Activated CD4-positive, alpha-beta memory T cell treated with anti-CD3 and anti-CD28 coated beads for 36 hours (primary cell): ENCODE data around the gene MTAP. TPM values are rescaled to one million over a fixed set of nuclear protein-coding genes. Genes with fewer than 3 reads are reported as not detected.

Experiments used
- CTCF ChIA-PET: fragments of 350-600 bp; sonication (Branson Sonifier 250); formaldehyde crosslinking; loops from one replicate; lab custom pipeline; 2021; ENCODE audit warnings: antibody characterized with exemption, inconsistent platforms; lab: Charles Lee
- POLR2A ChIA-PET: fragments of 350-600 bp; sonication (Branson Sonifier 250); formaldehyde crosslinking; loops from one replicate; lab custom pipeline; 2021; ENCODE audit warnings: antibody characterized with exemption; lab: Charles Lee
- DNase-seq: peaks from one replicate; pipeline ENCODE4 v3.0.0-alpha.2; 2020
- H3K27ac Mint-ChIP-seq: one replicate; pipeline ENCODE4 v1.8.0; 2021; ENCODE audit warnings: mixed read lengths
- H3K27me3 Mint-ChIP-seq: one replicate; pipeline ENCODE4 v1.8.0; 2021; ENCODE audit warnings: mixed read lengths
- H3K36me3 Mint-ChIP-seq: one replicate; pipeline ENCODE4 v1.8.0; 2021; ENCODE audit warnings: mixed read lengths
- H3K4me1 Mint-ChIP-seq: one replicate; pipeline ENCODE4 v1.8.0; 2021; ENCODE audit warnings: low read depth, mixed read lengths
- H3K4me3 Mint-ChIP-seq: one replicate; pipeline ENCODE4 v1.8.0; 2021; ENCODE audit warnings: mild to moderate bottlenecking, mixed read lengths
- H3K9me3 Mint-ChIP-seq: one replicate; pipeline ENCODE4 v1.8.0; 2021; ENCODE audit warnings: mixed read lengths
- intact Hi-C: fragments of 100-400 bp; cut with micrococcal nuclease; formaldehyde crosslinking; loops from one replicate; pipeline ENCODE4 v1.15.1; 2023
- total RNA-seq, 2 experiments: library from RNA; stranded (reverse); gene quantifications; one replicate each; pipeline ENCODE4 v1.2.3, GENCODE V29; 2021

MTAP gene
- total RNA-seq, 2 experiments from 2014 or later = 55.6 to 62.3 TPM

DNA sequence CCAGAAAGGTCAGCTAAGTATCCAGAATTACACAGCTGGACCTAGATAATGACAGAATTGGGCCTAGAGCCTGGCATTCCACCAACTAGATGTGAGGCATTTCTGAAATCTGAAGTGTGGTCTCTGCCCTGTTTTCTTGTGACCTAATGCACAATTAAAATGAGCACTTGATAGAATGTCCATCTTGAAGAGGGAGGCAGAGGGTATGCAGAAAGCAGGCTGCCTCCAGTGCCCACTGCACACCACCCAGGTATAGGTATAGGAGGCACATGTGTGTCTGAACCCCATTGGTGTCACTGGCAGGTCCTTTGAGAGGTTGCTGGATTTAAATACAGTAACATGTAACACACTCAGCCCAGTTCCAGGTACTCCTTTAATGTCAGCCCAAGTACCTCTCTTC lies 2.4 kb downstream of the MTAP start:
- Mint-ChIP-seq H3K27me3 (peaks cover 4% of the 10 kb centered on the region), H3K9me3 (no peaks in the 10 kb centered on the region), H3K4me1 (peaks cover 58% of the 10 kb centered on the region), H3K4me3 (no peak overlapping the region), H3K27ac (peak overlapping the region; percentile 25), H3K36me3 (peaks cover 26% of the 10 kb centered on the region)
- CTCF ChIA-PET = interaction anchor here (0.6 to 4.7 kb wide), 3 partner anchors 8 to 226 kb away, joined by 3 to 25 read pairs (median 3); no protein-coding TSS in a partner anchor
- intact Hi-C loops = loop anchor here (5.0 kb wide), 1 partner anchor 227 kb away; no protein-coding TSS in a partner anchor
- POLR2A ChIA-PET = no interaction called here
- no peak for DNase-seq

DNA sequence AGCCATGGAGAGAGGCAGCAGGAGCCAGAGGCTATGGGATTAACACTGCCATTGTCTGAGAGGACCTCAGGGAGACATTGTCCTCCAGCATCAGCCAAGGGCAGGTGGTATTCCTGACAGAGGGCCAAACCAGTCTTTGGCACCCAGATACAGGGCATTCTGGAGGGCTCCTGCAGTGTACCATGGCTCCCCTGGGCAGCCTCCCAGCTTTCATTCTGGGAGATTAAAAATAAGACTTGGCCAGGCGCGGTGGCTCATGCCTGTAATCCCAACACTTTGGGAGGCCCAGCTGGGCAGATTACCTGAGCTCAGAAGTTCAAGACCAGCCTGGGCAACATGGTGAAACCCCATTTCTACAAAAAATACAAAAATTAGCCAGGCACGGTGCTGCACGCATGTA lies 4.2 kb downstream of the MTAP start:
- Mint-ChIP-seq H3K9me3 (no peaks in the 10 kb centered on the region), H3K27me3 (no peaks in the 10 kb centered on the region), H3K4me1 (peaks cover 66% of the 10 kb centered on the region), H3K36me3 (peaks cover 36% of the 10 kb centered on the region), H3K27ac (no peak overlapping the region), H3K4me3 (no peak overlapping the region)
- intact Hi-C loops = no loop called here
- CTCF ChIA-PET = interaction anchor here (1.6 kb wide), 1 partner anchor 16 kb away, joined by 4 read pairs; no protein-coding TSS in a partner anchor
- no peak for DNase-seq
- POLR2A ChIA-PET = no interaction called here

DNA sequence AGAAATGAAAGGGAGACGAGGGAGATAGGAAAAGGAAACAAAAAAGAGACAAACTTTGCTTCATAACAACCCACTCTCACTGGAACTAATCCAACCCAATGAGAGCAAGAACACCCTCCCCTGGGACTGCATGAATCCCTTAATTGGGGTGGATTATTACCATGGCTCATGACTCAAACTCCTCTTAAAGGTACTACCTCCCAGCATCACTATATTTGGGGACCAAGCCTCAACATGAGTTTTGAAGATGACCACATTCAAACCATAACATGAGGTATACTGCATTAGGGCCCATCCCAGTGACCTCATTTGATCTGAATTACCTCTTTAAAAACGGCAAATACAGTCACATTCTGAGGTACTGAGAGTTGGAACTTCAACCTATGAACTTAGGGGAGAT lies 8.0 kb downstream of the MTAP start:
- Mint-ChIP-seq H3K27me3 (no peaks in the 10 kb centered on the region), H3K27ac (peak overlapping the region; percentile 20), H3K36me3 (peaks cover 33% of the 10 kb centered on the region), H3K9me3 (no peaks in the 10 kb centered on the region), H3K4me1 (peaks cover 68% of the 10 kb centered on the region), H3K4me3 (no peak overlapping the region)
- ChIA-PET CTCF (interaction anchor here (0.9 to 6.8 kb wide), 8 partner anchors 159 to 642 kb away, joined by 3 to 118 read pairs (median 22); partner anchors contain the start of genes CDKN2A, CDKN2B and CDKN2B-AS1), POLR2A (no interaction called here)
- intact Hi-C loops = loop anchor here (1.0 to 5.0 kb wide), 4 partner anchors 22 to 292 kb away; no protein-coding TSS in a partner anchor
- no peak for DNase-seq

DNA sequence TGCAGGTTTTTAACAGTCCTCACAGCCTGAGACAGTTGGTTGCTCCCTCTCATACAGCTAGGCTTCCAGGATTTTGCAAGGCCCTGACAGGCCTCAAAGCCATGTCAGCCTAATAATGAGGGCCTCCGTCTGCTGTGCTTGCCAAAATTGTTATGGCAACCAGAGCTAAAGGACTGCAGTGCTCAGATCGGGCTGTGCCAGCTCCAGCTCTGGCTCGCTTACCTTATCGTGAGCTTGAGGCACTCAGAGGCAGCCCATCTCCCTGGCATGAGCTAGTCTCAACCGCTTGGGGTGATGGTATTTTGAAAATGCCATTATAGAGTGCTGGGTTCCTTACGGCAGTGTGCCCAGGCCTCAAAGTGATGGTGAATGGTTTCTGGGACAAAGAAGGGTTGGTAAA lies 8.4 kb downstream of the MTAP start:
- CTCF ChIA-PET = interaction anchor here (0.9 to 6.8 kb wide), 8 partner anchors 158 to 641 kb away, joined by 3 to 118 read pairs (median 34); partner anchors contain the start of genes CDKN2A, CDKN2B and CDKN2B-AS1
- peaks cover 34% of the 10 kb centered on the region for H3K36me3 Mint-ChIP-seq
- intact Hi-C loops = loop anchor here (1.0 to 5.0 kb wide), 4 partner anchors 21 to 291 kb away; no protein-coding TSS in a partner anchor
- no peaks in the 10 kb centered on the region for H3K9me3 Mint-ChIP-seq
- H3K4me1 Mint-ChIP-seq = peaks cover 63% of the 10 kb centered on the region
- no peaks in the 10 kb centered on the region for H3K27me3 Mint-ChIP-seq
- no peak overlapping the region for H3K4me3 Mint-ChIP-seq
- POLR2A ChIA-PET = interaction anchor here (1.2 kb wide), 1 partner anchor 8 kb away, joined by 8 read pairs; the partner anchor contains the start of gene MTAP
- no peak for DNase-seq
- H3K27ac Mint-ChIP-seq = no peak overlapping the region

DNA sequence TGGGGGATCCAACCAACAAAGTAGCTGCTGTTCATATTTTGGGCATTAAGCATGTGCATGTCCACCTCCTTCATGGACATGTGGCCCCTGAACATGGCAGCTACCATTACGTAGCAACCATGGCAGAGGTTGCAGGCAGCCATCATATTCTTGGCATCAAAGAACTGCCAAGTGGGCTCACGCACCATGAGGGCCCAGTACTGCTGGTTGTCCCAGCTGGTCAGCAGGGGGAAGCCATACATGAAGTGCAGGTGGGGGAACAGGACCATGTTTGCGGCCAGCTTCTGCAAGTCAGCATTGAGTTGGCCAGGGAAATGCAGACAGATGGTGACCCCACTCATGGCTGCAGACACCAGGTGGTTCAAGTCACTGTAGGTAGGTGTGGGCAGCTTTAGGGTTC lies 9.5 kb downstream of the MTAP start:
- Mint-ChIP-seq H3K4me1 (peaks cover 57% of the 10 kb centered on the region), H3K4me3 (no peak overlapping the region), H3K27ac (peak overlapping the region; percentile 11), H3K36me3 (peaks cover 39% of the 10 kb centered on the region), H3K9me3 (no peaks in the 10 kb centered on the region), H3K27me3 (no peaks in the 10 kb centered on the region)
- no peak for DNase-seq
- ChIA-PET POLR2A (interaction anchor here (1.2 kb wide), 1 partner anchor 9 kb away, joined by 8 read pairs; the partner anchor contains the start of gene MTAP), CTCF (interaction anchor here (0.6 to 6.8 kb wide), 16 partner anchors 8 to 640 kb away, joined by 3 to 118 read pairs (median 15); partner anchors contain the start of genes CDKN2A, CDKN2B, CDKN2B-AS1 and MTAP)
- intact Hi-C loops = loop anchor here (1.0 to 5.0 kb wide), 2 partner anchors 105 to 293 kb away; no protein-coding TSS in a partner anchor

DNA sequence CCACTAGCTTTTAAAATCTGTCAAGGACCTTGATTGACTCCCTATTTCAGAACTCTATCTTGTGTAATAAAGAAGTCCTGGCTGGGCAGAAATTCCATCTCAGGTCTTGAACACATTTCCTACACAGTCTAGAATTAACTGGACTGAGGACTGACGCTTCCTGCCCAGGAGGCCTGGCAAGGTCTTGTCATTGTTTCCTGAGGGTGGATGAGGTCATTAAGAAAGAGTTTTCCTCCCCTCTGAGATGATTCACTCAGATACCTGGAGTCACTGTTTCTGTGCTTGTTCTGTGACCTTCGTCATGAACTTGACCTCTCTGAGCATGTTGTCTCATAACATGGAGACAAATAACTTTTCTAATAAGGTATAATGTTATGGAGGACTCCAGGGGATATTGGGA lies 10.0 kb downstream of the MTAP start:
- peak overlapping the region; percentile 11 for H3K27ac Mint-ChIP-seq
- H3K4me3 Mint-ChIP-seq = no peak overlapping the region
- ChIA-PET CTCF (interaction anchor here (0.6 to 6.8 kb wide), 17 partner anchors 8 to 640 kb away, joined by 3 to 118 read pairs (median 14); partner anchors contain the start of genes CDKN2B and MTAP), POLR2A (interaction anchor here (1.2 kb wide), 1 partner anchor 10 kb away, joined by 8 read pairs; the partner anchor contains the start of gene MTAP)
- peaks cover 54% of the 10 kb centered on the region for H3K4me1 Mint-ChIP-seq
- no peak for DNase-seq
- no peaks in the 10 kb centered on the region for H3K9me3 Mint-ChIP-seq
- peaks cover 44% of the 10 kb centered on the region for H3K36me3 Mint-ChIP-seq
- intact Hi-C loops = loop anchor here (1.0 to 5.0 kb wide), 2 partner anchors 105 to 293 kb away; no protein-coding TSS in a partner anchor
- no peaks in the 10 kb centered on the region for H3K27me3 Mint-ChIP-seq

DNA sequence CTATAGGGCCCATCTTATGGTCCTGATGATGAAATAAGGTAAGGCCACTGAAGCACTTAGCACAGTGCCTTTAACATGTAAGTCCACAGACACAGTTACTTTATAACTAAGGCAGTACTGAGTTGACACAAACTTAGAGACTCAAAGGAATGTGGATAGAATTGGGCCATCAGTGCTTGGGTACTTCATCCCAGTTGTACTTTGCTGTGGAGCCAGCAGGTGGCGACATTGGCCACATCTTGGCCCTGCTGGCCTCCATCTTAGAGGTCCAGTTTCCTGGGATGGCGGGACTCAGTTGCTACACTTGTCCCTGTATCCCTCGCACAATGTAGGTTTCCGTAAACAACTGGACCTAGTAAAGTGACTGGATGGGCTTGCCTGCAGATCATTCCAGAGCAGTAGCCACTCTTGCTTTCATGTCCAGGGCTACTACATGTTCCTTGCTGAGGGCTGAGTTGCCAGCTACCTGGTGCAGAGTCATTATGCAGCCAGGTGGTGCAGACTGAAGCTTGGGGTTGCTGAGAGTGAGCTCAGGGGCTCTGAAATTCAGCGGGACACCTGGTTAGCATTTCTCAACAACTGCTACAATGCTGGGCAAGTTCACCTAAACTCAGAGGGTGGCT lies 10.6 kb downstream of the MTAP start:
- intact Hi-C loops = loop anchor here (1.0 to 5.0 kb wide), 8 partner anchors 104 to 639 kb away; partner anchors contain the start of genes CDKN2A and CDKN2B-AS1
- Mint-ChIP-seq H3K27me3 (no peaks in the 10 kb centered on the region), H3K4me3 (no peak overlapping the region), H3K4me1 (peaks cover 49% of the 10 kb centered on the region), H3K36me3 (peaks cover 49% of the 10 kb centered on the region), H3K9me3 (no peaks in the 10 kb centered on the region), H3K27ac (no peak overlapping the region)
- POLR2A ChIA-PET = interaction anchor here (1.0 kb wide), 1 partner anchor 196 kb away, joined by 3 read pairs; the partner anchor contains the start of gene CDKN2B
- CTCF ChIA-PET = interaction anchor here (0.6 to 6.8 kb wide), 47 partner anchors 10 to 643 kb away, joined by 3 to 118 read pairs (median 4); partner anchors contain the start of genes CDKN2A, CDKN2B, CDKN2B-AS1 and MTAP
- peak; percentile 79 for DNase-seq

DNA sequence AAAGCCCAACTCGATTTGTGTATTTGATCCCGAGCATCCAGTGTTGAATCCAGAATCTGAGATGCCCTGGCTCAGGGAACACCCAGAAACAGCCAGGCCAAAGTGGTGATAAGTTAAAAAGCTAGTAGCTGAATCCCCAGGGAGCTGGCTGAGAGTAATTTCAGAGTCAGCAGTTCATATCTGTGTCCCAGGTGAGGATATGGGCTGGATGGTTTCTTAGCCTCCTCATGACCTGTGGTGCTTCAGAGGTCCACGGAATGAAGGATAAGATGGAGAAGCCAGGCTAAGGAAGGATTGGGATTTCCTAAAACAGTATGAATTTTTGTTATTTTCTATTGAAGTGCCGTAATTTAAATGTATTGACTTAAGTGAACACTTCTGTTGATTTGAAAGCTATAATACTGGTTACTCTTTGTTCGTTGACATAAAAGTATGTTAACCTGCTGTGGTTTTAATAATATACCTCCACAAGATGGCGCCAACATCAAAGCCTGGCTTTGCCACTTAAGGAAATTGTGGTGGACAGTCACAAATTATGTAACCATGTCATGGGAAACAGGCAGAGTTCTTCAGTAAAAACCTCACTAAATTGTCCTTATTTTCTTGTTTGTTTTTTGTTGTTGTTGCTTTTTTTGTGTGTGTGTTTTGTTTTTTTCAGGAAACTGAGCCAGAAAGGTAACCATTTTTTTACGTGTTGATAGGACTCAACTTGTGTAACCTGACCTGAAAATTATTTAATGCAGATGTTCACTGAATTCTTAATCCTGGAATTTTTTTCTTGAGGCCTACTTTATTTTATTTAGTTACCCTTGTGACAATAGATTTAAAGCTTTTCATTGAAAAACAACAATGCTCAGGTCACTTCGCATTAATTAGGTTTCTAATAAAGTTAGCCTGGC lies 11.4 kb downstream of the MTAP start:
- POLR2A ChIA-PET = interaction anchor here (1.0 kb wide), 1 partner anchor 195 kb away, joined by 3 read pairs; the partner anchor contains the start of gene CDKN2B
- peak; percentile 62 for DNase-seq
- Mint-ChIP-seq H3K27ac (no peak overlapping the region), H3K4me3 (no peak overlapping the region), H3K4me1 (peaks cover 45% of the 10 kb centered on the region), H3K27me3 (no peaks in the 10 kb centered on the region), H3K9me3 (no peaks in the 10 kb centered on the region), H3K36me3 (peaks cover 51% of the 10 kb centered on the region)
- CTCF ChIA-PET = interaction anchor here (0.6 to 6.8 kb wide), 48 partner anchors 10 to 642 kb away, joined by 3 to 118 read pairs (median 4); partner anchors contain the start of genes CDKN2A, CDKN2B, CDKN2B-AS1 and MTAP
- intact Hi-C loops = loop anchor here (1.0 to 5.0 kb wide), 10 partner anchors 103 to 638 kb away; partner anchors contain the start of genes CDKN2A and CDKN2B-AS1

DNA sequence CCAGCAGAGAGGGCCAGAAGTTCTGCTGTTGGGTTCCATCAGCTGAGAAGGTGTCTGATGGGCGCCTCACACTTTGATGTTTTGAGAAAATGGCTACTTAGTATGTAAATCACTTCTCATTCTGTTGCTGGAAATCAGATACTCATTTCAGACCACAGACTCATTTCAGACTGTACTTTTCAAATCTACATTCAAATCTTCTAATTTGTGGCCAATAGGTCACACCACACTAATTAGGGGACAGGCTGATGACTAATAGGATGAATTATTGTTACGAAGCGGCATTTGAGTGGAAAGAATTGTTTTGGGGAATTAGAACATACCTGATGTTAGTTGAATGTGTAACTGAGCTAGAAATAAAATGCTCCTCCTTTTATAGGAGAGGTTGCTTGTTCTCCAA lies 13.2 kb downstream of the MTAP start:
- ChIA-PET CTCF (interaction anchor here (0.6 to 4.8 kb wide), 3 partner anchors 14 to 429 kb away, joined by 3 to 28 read pairs (median 5); partner anchors contain the start of gene CDKN2B), POLR2A (interaction anchor here (1.3 kb wide), 1 partner anchor 38 kb away, joined by 4 read pairs; no protein-coding TSS in a partner anchor)
- H3K36me3 Mint-ChIP-seq = peaks cover 56% of the 10 kb centered on the region
- intact Hi-C loops = loop anchor here (2.0 kb wide), 1 partner anchor 159 kb away; no protein-coding TSS in a partner anchor
- peaks cover 30% of the 10 kb centered on the region for H3K4me1 Mint-ChIP-seq
- H3K4me3 Mint-ChIP-seq = no peak overlapping the region
- no peak for DNase-seq
- no peaks in the 10 kb centered on the region for H3K27me3 Mint-ChIP-seq
- H3K9me3 Mint-ChIP-seq = no peaks in the 10 kb centered on the region
- H3K27ac Mint-ChIP-seq = no peak overlapping the region

DNA sequence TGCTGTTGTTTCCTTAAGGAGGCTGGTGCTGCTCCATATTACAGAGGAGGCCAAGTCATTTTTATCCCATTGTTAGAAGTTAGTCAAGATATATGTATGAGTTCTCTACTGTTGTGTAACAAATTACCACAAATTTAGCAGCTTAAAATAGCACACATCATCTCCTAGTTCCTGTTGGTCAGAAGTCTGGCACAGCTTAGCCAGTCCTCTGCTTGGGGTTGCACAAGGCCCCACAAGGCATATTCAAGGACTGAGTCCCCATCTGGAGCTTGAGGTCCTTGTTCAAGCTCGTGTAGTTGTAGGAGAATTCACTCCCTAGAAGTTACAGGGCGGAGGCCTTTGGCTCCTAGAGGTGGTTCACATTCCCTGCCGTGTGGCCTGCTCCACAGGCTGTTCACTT lies 14.7 kb downstream of the MTAP start:
- Mint-ChIP-seq H3K9me3 (no peaks in the 10 kb centered on the region), H3K36me3 (peaks cover 61% of the 10 kb centered on the region), H3K4me3 (no peak overlapping the region), H3K4me1 (peaks cover 29% of the 10 kb centered on the region), H3K27ac (no peak overlapping the region), H3K27me3 (no peaks in the 10 kb centered on the region)
- intact Hi-C loops = no loop called here
- CTCF ChIA-PET = interaction anchor here (1.2 to 4.8 kb wide), 4 partner anchors 191 to 427 kb away, joined by 5 to 28 read pairs (median 10); partner anchors contain the start of gene CDKN2B
- POLR2A ChIA-PET = no interaction called here
- DNase-seq = no peak

DNA sequence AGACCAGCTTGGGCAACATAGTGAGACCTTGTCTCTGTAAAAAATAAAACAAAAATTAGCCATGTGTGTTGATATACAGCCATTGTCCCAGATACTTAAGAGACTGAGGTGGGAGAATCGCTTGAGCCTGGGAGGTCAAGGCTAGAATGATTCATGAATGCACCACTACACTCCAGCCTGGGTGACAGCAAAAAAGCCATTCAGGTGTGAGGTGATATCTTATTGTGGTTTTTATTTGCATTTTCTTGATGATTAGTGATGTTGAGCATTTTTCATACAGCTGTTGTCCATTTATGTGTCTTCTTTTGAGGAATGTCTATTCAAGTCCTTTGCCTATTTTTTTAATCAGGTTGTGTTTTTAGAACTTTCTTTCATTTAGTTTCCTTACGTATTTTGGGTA lies 23.2 kb downstream of the MTAP start:
- Mint-ChIP-seq H3K4me3 (no peak overlapping the region), H3K27me3 (no peaks in the 10 kb centered on the region), H3K9me3 (no peaks in the 10 kb centered on the region), H3K27ac (no peak overlapping the region), H3K4me1 (peaks cover 31% of the 10 kb centered on the region), H3K36me3 (peaks cover 76% of the 10 kb centered on the region)
- CTCF ChIA-PET = no interaction called here
- intact Hi-C loops = no loop called here
- POLR2A ChIA-PET = no interaction called here
- DNase-seq = no peak
